C4-2B (cell line): ENCODE results near the gene HYAL1.

Source experiments
- H3K27ac ChIP-seq: fragments of 450-650 bp; 2 replicates; pipeline ENCODE4 v1.5.1; 2017
- ZFX ChIP-seq: fragments of 450-650 bp; IDR thresholded peaks from 2 replicates; pipeline ENCODE4 v1.6.1; 2017
- TF ChIP-seq, protein P1 (sequence below): fragments of 450-650 bp; conservative IDR thresholded peaks from 2 replicates; pipeline ENCODE4 v1.5.1; 2017; ENCODE audit warnings: mild to moderate bottlenecking

HYAL1 gene

GRCh38 chr3:50340147-50340447 is 36.7 kb upstream of the HYAL1 start:
- TF ChIP-seq ZFX, result no peak
- TF ChIP-seq, protein P1, sequence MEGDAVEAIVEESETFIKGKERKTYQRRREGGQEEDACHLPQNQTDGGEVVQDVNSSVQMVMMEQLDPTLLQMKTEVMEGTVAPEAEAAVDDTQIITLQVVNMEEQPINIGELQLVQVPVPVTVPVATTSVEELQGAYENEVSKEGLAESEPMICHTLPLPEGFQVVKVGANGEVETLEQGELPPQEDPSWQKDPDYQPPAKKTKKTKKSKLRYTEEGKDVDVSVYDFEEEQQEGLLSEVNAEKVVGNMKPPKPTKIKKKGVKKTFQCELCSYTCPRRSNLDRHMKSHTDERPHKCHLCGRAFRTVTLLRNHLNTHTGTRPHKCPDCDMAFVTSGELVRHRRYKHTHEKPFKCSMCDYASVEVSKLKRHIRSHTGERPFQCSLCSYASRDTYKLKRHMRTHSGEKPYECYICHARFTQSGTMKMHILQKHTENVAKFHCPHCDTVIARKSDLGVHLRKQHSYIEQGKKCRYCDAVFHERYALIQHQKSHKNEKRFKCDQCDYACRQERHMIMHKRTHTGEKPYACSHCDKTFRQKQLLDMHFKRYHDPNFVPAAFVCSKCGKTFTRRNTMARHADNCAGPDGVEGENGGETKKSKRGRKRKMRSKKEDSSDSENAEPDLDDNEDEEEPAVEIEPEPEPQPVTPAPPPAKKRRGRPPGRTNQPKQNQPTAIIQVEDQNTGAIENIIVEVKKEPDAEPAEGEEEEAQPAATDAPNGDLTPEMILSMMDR, result no peak
- H3K27ac ChIP-seq, result no peak overlapping the region

DNA sequence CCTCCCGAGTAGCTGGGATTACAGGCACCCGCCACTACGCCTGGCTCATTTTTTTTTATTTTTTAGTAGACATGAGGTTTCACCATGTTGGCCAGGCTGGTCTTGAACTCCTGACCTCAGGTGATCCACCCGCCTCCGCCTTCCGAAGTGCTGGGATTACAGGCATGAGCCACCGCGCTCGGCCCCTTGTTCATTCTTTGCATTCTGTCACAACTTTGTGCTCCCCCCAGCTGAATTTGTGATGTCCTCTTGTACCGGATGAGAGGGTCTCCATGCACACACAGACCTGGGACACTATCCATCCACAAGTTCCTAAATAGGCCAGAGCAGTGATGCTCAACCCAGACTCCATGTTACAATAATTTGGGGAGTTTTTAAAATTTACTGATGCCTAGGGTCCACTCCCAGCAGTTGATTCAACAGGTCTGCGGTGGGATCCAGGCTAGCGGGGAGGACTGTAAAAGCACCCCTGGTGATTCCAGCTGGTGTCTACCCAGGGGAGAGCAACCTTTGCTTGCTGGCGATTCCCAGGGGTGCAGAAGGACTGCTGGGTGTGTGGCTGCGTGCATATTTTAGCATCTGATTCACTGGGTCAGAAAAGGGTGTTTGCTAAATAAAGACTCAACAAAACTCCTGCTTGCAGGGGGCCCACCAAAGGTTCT is 36.2 kb upstream of the HYAL1 start:
- no peak overlapping the region for H3K27ac ChIP-seq
- no peak for TF ChIP-seq ZFX
- TF ChIP-seq, protein P1, result no peak

DNA sequence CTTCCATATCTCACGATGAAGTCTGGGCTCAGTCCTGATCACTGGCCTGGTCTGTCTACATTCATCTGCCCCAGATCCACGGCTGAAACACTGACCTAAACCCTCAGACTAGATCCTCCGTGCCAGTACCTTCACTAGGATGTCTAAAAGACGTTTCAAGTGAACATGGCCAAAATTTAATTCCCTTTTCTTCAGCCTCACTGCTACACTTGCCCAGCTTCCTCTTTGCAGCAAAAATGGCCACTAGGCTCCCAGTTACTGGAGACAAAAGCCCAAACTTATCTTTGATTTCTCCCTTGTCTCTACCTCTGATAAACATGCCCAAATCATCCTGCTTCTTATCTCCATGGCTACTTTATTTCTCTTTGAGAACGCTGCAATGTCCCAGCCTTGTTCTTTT is 35.6 kb upstream of the HYAL1 start:
- TF ChIP-seq, protein P1, result no peak
- TF ChIP-seq ZFX, result no peak
- peak overlapping the region; percentile 97; the same call in 1 of the 2 replicates for H3K27ac ChIP-seq

DNA sequence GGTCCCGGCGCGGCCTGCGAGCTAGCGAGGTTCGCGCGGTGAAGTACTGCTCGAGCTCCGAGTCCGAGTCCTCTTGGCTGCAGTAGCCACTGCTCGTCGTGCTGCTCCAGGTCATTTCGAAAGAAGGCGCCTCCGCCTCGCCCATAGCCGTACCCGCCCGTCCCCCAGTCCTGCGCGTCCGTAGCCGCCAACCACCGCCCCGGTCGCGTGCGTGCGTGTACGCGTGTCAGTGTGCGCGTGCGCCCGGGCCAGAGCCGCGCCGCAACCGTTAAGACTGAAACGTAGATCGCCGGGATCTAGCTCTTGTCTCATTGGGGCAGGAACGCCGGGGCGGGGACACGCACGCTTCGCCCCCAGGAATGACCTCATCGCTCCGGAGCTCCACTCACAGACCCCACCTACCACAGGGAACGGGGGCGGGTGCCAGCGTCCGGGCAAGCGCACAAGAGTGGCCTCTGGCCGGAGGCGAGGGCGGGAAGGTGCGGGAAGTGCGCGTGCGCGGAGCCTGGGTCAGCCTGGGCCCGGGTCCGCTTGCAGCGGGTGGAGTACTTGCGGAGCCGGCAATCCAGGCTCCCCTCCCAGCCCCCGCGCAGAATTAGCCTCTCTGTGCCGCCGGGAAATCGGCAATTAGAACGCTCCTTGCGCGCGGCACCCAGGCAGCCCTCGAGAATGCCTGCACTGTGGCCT is 33.9 kb upstream of the HYAL1 start:
- peak overlapping the region; percentile 97 for H3K27ac ChIP-seq
- TF ChIP-seq, protein P1, result no peak
- TF ChIP-seq ZFX, result no peak

DNA sequence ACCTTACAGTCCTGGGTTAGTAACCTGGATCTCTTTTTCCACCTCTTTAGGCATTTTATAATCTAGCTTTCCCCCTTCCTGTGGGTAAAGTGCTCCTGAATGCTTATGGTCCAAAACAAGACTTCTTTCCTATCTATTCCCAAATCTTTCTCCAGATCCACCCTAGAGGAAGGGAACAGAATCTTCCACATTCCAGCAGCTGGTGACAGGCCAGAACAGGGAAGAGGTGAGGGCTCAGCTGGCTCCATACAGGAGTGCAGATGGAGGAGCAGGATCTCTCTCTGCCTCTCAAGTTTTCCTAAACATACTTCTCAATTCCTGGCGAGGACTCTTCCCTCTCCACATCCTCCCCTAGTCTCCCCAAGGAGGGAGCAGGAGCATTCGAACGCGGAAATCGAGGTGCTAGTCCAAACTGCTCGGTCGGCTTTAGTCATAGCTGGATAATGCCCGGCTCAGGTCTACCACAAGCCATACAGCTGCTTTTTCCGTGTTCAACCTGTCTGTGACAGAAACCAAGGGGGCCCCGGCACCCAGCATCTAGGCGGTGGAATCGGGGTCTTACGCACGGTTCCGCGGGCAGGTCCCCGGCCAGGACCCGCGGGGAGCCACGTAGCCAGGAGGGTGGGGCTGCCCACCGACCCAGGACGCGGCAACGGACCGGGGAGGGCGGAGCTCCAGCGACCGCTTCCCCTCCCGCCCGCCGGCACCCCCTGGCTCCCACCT is 33.2 kb upstream of the HYAL1 start:
- TF ChIP-seq, protein P1, result no peak; the same call in 1 of the 2 replicates
- peak overlapping the region; percentile 97 for H3K27ac ChIP-seq

- no peak for TF ChIP-seq ZFX
- TF ChIP-seq, protein P1, result no peak
- peak overlapping the region; percentile 97 for H3K27ac ChIP-seq
Measured at GRCh38 chr3:50334339-50335075, 31.1 kb upstream of the HYAL1 start.
